Fibroblast of villous mesenchyme (primary cell): ENCODE measurements around the gene OR6C2. TPM values are rescaled to one million over a fixed set of nuclear protein-coding genes. Genes with fewer than 3 reads are reported as not detected.
"Not testable (repeated sequence)": the region's sequence is repeated elsewhere in the genome, so short reads cannot be mapped to it uniquely, and the experiment has no call there.

Source experiments
- DNase-seq: peaks from one replicate; pipeline ENCODE4 v3.0.0-alpha.2; 2010; ENCODE audit warnings: low read depth
- H3K4me3 ChIP-seq: 2 replicates; pipeline ENCODE4 v1.5.1; 2011; ENCODE audit warnings: low read depth, mild to moderate bottlenecking, low read length
- CTCF ChIP-seq: IDR thresholded peaks from 2 replicates; pipeline ENCODE4 v1.5.1; 2012; ENCODE audit warnings: low read depth, mild to moderate bottlenecking, low read length; ENCODE audit not compliant: insufficient read depth
- total RNA-seq: library from RNA; depleted of rRNA; stranded (reverse); fragments of >200 nt; gene quantifications from 2 replicates; pipeline ENCODE4 v1.2.3, GENCODE V29; 2012

Gene OR6C2
- total RNA-seq, 1 donor, result not detected

- no peak for TF ChIP-seq CTCF
- no peak overlapping the region for H3K4me3 ChIP-seq
- no peak for DNase-seq
Measured at GRCh38 chr12:55448825-55449224, 4.9 kb downstream of the OR6C2 start.

GRCh38 chr12:55464926-55465325, 21.1 kb downstream of the OR6C2 start:
- H3K4me3 ChIP-seq, DNase-seq: not testable (repeated sequence)

- no peak for TF ChIP-seq CTCF
- no peak for DNase-seq
- H3K4me3 ChIP-seq, result no peak overlapping the region
Measured at GRCh38 chr12:55467836-55468235, 24.0 kb downstream of the OR6C2 start.

GRCh38 chr12:55469291-55469690, 25.4 kb downstream of the OR6C2 start:
- no peak for DNase-seq
- no peak for TF ChIP-seq CTCF
- H3K4me3 ChIP-seq, result no peak overlapping the region

- TF ChIP-seq CTCF, result no peak
- no peak within 1 kb of the TSS for H3K4me3 ChIP-seq
- DNase-seq, result no peak
Measured at GRCh38 chr12:55470088-55470829, 26.4 kb downstream of the OR6C2 start, which contains the start of gene OR6C70. Gene OR6C70, minus strand, starts transcription at chr12:55470138. Its CDS starts 0 bp downstream, at chr12:55470138.

- DNase-seq, result no peak
- no peak for TF ChIP-seq CTCF
Measured at GRCh38 chr12:55472264-55472663, 28.4 kb downstream of the OR6C2 start.

GRCh38 chr12:55479136-55479535, 35.3 kb downstream of the OR6C2 start:
- not testable (repeated sequence) for DNase-seq, H3K4me3 ChIP-seq

More at GRCh38 chr12:55472264-55472663, 28.4 kb downstream of the OR6C2 start:
- no peak overlapping the region for H3K4me3 ChIP-seq

- H3K4me3 ChIP-seq, DNase-seq: not testable (repeated sequence)
Measured at GRCh38 chr12:55484284-55484683, 40.4 kb downstream of the OR6C2 start.
